Measurements from ENCODE around the gene C1orf210. TPM values are rescaled to one million over a fixed set of nuclear protein-coding genes. Genes with fewer than 3 reads are reported as not detected.

C1orf210 gene
- total RNA-seq, 1 experiment from 2014 or later = not detected

- no peaks in the 10 kb centered on the region for H3K9me3 ChIP-seq
- no peak overlapping the region for H3K4me3 ChIP-seq
- no peak for DNase-seq
- H3K36me3 ChIP-seq = no peaks in the 10 kb centered on the region
- H3K27me3 ChIP-seq = no peaks in the 10 kb centered on the region; the same call in 1 of the 2 replicates
These were observed 734 bp upstream of the C1orf210 start for GRCh38 chr1:43286115-43286514.

GRCh38 chr1:43284546-43285110, 753 bp downstream of the C1orf210 start:
- DNase-seq = no peak
- H3K36me3 ChIP-seq = no peaks in the 10 kb centered on the region
- no peaks in the 10 kb centered on the region; the same call in 1 of the 2 replicates for H3K27me3 ChIP-seq
- H3K9me3 ChIP-seq = no peaks in the 10 kb centered on the region
- H3K4me3 ChIP-seq = no peak overlapping the region

GRCh38 chr1:43284065-43284464, 1.3 kb downstream of the C1orf210 start:
- Histone ChIP-seq H3K9me3 (no peaks in the 10 kb centered on the region), H3K4me3 (no peak overlapping the region), H3K27me3 (no peaks in the 10 kb centered on the region; the same call in 1 of the 2 replicates), H3K36me3 (no peaks in the 10 kb centered on the region)
- DNase-seq = no peak

- H3K36me3 ChIP-seq = no peaks in the 10 kb centered on the region
- H3K4me3 ChIP-seq = no peak overlapping the region
- H3K27me3 ChIP-seq = no peaks in the 10 kb centered on the region
- no peaks in the 10 kb centered on the region for H3K9me3 ChIP-seq
- no peak for DNase-seq
These were observed 2.9 kb downstream of the C1orf210 start for GRCh38 chr1:43282220-43283195.

GRCh38 chr1:43280692-43281091, 4.7 kb downstream of the C1orf210 start:
- no peak overlapping the region for H3K4me3 ChIP-seq
- no peaks in the 10 kb centered on the region for H3K36me3 ChIP-seq
- no peak for DNase-seq
- H3K27me3 ChIP-seq = no peaks in the 10 kb centered on the region
- no peaks in the 10 kb centered on the region for H3K9me3 ChIP-seq

GRCh38 chr1:43279666-43280065, 5.7 kb downstream of the C1orf210 start:
- no peaks in the 10 kb centered on the region for H3K9me3 ChIP-seq
- no peaks in the 10 kb centered on the region for H3K36me3 ChIP-seq
- no peaks in the 10 kb centered on the region for H3K27me3 ChIP-seq
- no peak overlapping the region for H3K4me3 ChIP-seq
- DNase-seq = no peak

GRCh38 chr1:43279161-43279560, 6.2 kb downstream of the C1orf210 start:
- DNase-seq = no peak
- H3K9me3 ChIP-seq = no peaks in the 10 kb centered on the region
- H3K27me3 ChIP-seq = no peaks in the 10 kb centered on the region

GRCh38 chr1:43277116-43277876, 8.1 kb downstream of the C1orf210 start:
- Histone ChIP-seq H3K27me3 (no peaks in the 10 kb centered on the region), H3K9me3 (no peaks in the 10 kb centered on the region), H3K4me3 (no peak overlapping the region), H3K36me3 (no peaks in the 10 kb centered on the region)
- no peak for DNase-seq

More at GRCh38 chr1:43279161-43279560, 6.2 kb downstream of the C1orf210 start:
- no peak overlapping the region for H3K4me3 ChIP-seq
- H3K36me3 ChIP-seq = no peaks in the 10 kb centered on the region

GRCh38 chr1:43276673-43277072, 8.7 kb downstream of the C1orf210 start:
- H3K27me3 ChIP-seq = no peaks in the 10 kb centered on the region
- H3K4me3 ChIP-seq = no peak overlapping the region
- H3K36me3 ChIP-seq = no peaks in the 10 kb centered on the region
- no peaks in the 10 kb centered on the region for H3K9me3 ChIP-seq
- DNase-seq = no peak

- no peak for DNase-seq
- Histone ChIP-seq H3K36me3 (no peaks in the 10 kb centered on the region), H3K27me3 (no peaks in the 10 kb centered on the region), H3K4me3 (no peak overlapping the region), H3K9me3 (no peaks in the 10 kb centered on the region)
These were observed 9.4 kb downstream of the C1orf210 start for GRCh38 chr1:43275826-43276620.

- Histone ChIP-seq H3K27me3 (no peaks in the 10 kb centered on the region), H3K36me3 (no peaks in the 10 kb centered on the region), H3K4me3 (no peak overlapping the region), H3K9me3 (no peaks in the 10 kb centered on the region)
- no peak for DNase-seq
These were observed 10.6 kb downstream of the C1orf210 start for GRCh38 chr1:43274804-43275180.

- H3K4me3 ChIP-seq = no peak overlapping the region
- DNase-seq = peak; percentile 70
- H3K27me3 ChIP-seq = no peaks in the 10 kb centered on the region
- H3K9me3 ChIP-seq = no peaks in the 10 kb centered on the region
- H3K36me3 ChIP-seq = no peaks in the 10 kb centered on the region
These were observed 11.1 kb downstream of the C1orf210 start for GRCh38 chr1:43274125-43274803.

- H3K27me3 ChIP-seq = no peaks in the 10 kb centered on the region
- no peaks in the 10 kb centered on the region for H3K9me3 ChIP-seq
- DNase-seq = no peak
- H3K4me3 ChIP-seq = no peak overlapping the region
- H3K36me3 ChIP-seq = no peaks in the 10 kb centered on the region
These were observed 11.7 kb downstream of the C1orf210 start for GRCh38 chr1:43273708-43274107.

GRCh38 chr1:43272576-43273571, 12.5 kb downstream of the C1orf210 start:
- DNase-seq = no peak
- no peaks in the 10 kb centered on the region for H3K9me3 ChIP-seq
- no peaks in the 10 kb centered on the region for H3K36me3 ChIP-seq
- H3K4me3 ChIP-seq = no peak overlapping the region
- no peaks in the 10 kb centered on the region for H3K27me3 ChIP-seq

GRCh38 chr1:43272161-43272560, 13.2 kb downstream of the C1orf210 start:
- Histone ChIP-seq H3K27me3 (no peaks in the 10 kb centered on the region), H3K4me3 (no peak overlapping the region), H3K36me3 (no peaks in the 10 kb centered on the region), H3K9me3 (no peaks in the 10 kb centered on the region)
- DNase-seq = no peak
